Measurements from ENCODE around the gene DYNC1I1. TPM values are rescaled to one million over a fixed set of nuclear protein-coding genes. Genes with fewer than 3 reads are reported as not detected.

DYNC1I1 gene
- total RNA-seq, 4 donors from 2014 or later: 1.4 to 10.7 (median 3.4) TPM

- no peak overlapping the region for H3K4me3 ChIP-seq
- no peaks in the 10 kb centered on the region for H3K36me3 ChIP-seq
- no peak overlapping the region for H3K27ac ChIP-seq
- H3K9me3 ChIP-seq: no peaks in the 10 kb centered on the region
- TF ChIP-seq POLR2A (IDR thresholded peaks at IDR 0.05): no peak
- TF ChIP-seq, protein P1, sequence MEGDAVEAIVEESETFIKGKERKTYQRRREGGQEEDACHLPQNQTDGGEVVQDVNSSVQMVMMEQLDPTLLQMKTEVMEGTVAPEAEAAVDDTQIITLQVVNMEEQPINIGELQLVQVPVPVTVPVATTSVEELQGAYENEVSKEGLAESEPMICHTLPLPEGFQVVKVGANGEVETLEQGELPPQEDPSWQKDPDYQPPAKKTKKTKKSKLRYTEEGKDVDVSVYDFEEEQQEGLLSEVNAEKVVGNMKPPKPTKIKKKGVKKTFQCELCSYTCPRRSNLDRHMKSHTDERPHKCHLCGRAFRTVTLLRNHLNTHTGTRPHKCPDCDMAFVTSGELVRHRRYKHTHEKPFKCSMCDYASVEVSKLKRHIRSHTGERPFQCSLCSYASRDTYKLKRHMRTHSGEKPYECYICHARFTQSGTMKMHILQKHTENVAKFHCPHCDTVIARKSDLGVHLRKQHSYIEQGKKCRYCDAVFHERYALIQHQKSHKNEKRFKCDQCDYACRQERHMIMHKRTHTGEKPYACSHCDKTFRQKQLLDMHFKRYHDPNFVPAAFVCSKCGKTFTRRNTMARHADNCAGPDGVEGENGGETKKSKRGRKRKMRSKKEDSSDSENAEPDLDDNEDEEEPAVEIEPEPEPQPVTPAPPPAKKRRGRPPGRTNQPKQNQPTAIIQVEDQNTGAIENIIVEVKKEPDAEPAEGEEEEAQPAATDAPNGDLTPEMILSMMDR (IDR thresholded peaks at IDR 0.05): no peak
- no peaks in the 10 kb centered on the region for H3K27me3 ChIP-seq
- H3K4me1 ChIP-seq: no peaks in the 10 kb centered on the region
- DNase-seq: no peak
Observed at GRCh38 chr7:96097835-96098234, 325.5 kb downstream of the DYNC1I1 start.

DNA sequence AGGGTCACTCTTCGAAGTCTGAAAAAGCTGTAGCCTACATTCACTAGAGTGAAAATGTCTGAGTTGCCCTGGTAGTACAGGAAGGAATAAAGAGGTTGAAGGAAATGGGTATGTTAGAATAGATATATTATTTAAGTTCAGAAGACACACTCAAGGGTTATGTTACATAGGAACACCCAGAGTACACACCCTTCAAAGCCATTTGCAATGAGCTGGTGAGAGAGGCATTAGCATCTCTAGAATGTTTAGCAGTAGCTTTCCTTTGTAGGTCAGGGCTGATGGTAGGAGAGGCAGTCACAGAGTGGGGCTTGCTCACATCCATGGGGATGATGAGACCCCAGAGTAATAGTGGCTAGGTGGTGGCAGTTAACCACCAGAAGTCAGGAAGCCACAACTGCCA, 328.4 kb downstream of the DYNC1I1 start:
- no peaks in the 10 kb centered on the region for H3K9me3 ChIP-seq
- H3K36me3 ChIP-seq: no peaks in the 10 kb centered on the region
- no peak overlapping the region for H3K4me3 ChIP-seq
- no peak overlapping the region for H3K27ac ChIP-seq
- DNase-seq: no peak
- no peaks in the 10 kb centered on the region for H3K4me1 ChIP-seq
- H3K27me3 ChIP-seq: no peaks in the 10 kb centered on the region
- TF ChIP-seq POLR2A (IDR thresholded peaks at IDR 0.05): no peak
- TF ChIP-seq, protein P1 (IDR thresholded peaks at IDR 0.05): no peak

GRCh38 chr7:96102096-96102811, 329.9 kb downstream of the DYNC1I1 start:
- no peak for TF ChIP-seq POLR2A (IDR thresholded peaks at IDR 0.05)
- TF ChIP-seq, protein P1 (IDR thresholded peaks at IDR 0.05): no peak
- Histone ChIP-seq H3K9me3 (no peaks in the 10 kb centered on the region), H3K4me3 (no peak overlapping the region), H3K27ac (no peak overlapping the region), H3K4me1 (no peaks in the 10 kb centered on the region), H3K27me3 (no peaks in the 10 kb centered on the region), H3K36me3 (no peaks in the 10 kb centered on the region)
- DNase-seq: no peak

GRCh38 chr7:96104984-96105383, 332.6 kb downstream of the DYNC1I1 start:
- TF ChIP-seq, protein P1 (IDR thresholded peaks at IDR 0.05): no peak
- no peak for TF ChIP-seq POLR2A (IDR thresholded peaks at IDR 0.05)
- H3K27me3 ChIP-seq: no peaks in the 10 kb centered on the region
- no peaks in the 10 kb centered on the region for H3K9me3 ChIP-seq
- no peak overlapping the region for H3K27ac ChIP-seq
- no peaks in the 10 kb centered on the region for H3K4me1 ChIP-seq
- H3K36me3 ChIP-seq: no peaks in the 10 kb centered on the region
- H3K4me3 ChIP-seq: no peak overlapping the region
- DNase-seq: no peak

GRCh38 chr7:96111405-96111804, 339.1 kb downstream of the DYNC1I1 start:
- Histone ChIP-seq H3K9me3 (no peaks in the 10 kb centered on the region), H3K27me3 (no peaks in the 10 kb centered on the region), H3K4me1 (no peaks in the 10 kb centered on the region), H3K36me3 (no peaks in the 10 kb centered on the region), H3K4me3 (no peak overlapping the region), H3K27ac (no peak overlapping the region)
- TF ChIP-seq, protein P1 (IDR thresholded peaks at IDR 0.05): no peak
- TF ChIP-seq POLR2A (IDR thresholded peaks at IDR 0.05): no peak
- no peak for DNase-seq
